NCI-H2107 (cell line): ENCODE measurements around the gene PANK4.

Experiments used
- DNase-seq: peaks from one replicate; lab custom pipeline; 2025; lab: John Stamatoyannopoulos, UW

Gene PANK4

DNA sequence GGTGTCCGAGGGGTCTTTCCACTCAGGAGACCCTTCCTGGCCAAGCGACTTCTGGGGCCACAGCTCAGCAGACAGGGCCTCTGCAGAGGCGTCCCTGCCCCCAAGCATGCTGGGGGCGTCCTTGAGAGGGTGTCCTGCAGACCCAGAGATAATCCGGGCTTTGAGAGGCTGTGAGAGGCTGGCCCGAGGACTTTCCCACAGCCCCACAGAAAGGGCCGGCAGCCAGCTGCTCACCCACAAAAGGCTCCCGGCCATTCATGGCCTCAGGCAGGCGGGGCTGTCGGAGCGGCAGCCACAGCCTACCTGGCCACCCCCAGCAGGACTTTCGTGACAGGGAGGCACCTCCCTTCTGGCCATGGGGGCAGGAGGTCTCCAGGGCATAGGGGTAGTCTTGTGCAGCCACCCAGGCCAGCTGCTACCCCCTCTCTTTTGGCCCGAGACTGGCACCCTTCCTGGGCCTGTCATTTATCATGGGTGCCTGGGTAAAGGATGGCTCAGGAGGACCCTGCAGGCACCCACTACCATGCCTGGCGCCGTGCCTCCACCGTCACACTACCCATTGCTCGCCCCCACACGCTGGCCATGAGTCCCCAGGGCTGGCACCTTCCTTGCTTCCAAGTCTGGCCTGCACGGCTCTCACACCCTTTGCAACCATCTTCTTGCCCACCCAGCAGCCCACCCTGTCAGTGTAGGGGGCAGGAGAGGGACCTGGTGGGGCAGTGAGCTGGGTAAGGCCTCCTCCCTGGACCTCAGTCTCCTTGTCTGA, 18.7 kb upstream of the PANK4 start:
- no peak for DNase-seq

DNA sequence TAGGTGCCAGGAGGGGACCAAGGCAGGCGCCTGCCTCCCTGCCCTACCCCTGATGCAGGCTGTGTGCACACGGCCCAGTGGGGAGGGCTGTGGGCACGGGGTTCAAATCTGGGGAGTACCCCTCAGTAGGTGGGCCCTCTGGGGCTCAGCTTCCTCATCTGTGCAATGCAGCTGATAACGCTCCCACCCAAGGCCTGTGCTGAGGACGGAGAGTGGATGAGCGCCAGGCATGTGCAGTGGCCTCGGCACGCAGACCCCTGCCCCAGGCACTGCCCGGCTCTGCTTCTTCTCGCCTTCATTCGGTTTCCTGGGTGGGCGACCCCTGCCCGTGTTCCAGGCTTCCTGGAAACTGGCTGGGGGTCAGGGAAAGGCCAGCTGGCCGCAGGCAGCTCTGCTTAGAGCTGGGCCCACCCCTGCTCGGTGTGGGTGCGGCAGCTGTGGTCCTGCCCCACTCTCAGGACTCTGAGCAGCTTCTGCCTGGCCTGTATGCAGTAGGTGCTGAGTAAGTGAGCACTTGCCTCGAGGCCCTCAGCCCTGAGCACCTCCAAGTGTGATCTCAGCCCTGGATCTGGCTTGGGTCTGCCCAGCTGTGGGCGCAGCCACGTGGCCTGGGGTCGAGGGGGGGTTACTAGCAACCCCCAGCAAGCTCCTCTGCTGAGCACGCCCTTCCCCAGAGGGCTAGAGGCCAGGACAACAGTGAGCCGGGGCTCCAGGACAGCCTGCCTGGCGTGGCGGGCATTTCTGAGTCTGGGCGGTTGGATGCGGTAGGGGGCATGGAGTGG, 17.9 kb upstream of the PANK4 start:
- no peak for DNase-seq

GRCh38 chr1:2543543-2544092, 17.2 kb upstream of the PANK4 start:
- no peak for DNase-seq

GRCh38 chr1:2542246-2542915, 16.0 kb upstream of the PANK4 start:
- DNase-seq: no peak

GRCh38 chr1:2541619-2542245, 15.3 kb upstream of the PANK4 start:
- DNase-seq: no peak

DNA sequence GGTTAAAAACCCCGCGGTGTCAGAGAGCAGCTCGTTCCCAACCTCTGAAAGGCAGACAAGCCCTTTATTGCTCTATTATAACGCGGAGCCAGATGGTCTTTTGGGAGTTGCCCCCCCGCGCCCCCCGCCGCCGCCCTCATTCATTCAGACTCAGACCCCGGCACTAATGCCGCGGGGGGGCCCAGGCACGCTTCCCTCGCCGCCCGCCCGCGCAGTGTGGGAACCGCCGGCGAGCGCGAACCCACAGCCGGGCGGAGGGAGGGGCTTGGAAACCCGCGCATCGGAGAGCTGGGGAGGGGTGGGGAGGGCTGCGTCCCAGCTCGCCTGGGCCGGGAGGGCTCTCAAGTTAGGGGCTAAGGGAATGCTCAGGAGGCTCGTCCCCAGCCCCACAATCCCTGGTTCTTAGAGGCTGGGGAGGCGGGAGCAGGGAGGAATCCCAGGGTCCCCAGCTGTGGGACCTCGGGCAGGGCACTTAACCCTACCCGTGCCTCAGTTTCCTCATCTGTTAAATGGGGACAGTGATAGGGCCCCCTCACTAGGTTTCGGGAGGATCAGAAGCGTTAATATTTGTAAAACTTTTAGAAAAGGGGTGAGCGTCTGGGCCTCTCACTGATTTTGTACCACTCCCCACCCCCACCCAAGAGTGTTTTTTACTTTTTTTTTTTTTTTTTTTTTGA, 14.6 kb upstream of the PANK4 start:
- no peak for DNase-seq

DNA sequence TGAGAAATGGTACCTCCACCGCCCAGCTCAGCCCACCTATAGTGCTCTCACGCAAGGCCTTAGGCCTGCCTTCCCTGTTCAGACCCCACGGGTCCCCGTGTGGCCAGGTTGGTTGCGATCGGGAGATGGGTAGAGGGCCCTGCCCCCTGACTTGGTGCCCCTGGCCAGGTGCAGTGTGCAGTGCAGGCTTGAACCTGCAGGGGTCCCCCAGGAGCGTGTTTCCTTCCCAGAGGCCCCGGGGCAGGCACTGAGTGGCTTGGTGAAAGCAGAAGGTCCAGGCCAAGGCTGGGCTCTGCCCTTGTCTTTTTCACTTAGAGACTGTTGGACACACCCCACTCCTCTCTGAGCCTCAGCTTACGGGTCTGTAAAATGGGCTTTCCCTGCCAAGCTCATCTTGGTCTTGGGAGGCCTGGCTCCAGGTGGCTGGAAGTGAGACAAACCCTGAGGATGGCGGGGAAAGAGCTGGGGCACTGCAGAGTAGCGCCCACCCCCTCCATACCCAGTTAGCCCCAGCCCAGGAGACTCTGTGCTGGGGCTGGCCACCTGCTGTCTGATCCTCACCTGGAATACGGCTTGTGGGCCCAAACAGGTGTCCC, 13.0 kb upstream of the PANK4 start:
- DNase-seq: no peak

DNA sequence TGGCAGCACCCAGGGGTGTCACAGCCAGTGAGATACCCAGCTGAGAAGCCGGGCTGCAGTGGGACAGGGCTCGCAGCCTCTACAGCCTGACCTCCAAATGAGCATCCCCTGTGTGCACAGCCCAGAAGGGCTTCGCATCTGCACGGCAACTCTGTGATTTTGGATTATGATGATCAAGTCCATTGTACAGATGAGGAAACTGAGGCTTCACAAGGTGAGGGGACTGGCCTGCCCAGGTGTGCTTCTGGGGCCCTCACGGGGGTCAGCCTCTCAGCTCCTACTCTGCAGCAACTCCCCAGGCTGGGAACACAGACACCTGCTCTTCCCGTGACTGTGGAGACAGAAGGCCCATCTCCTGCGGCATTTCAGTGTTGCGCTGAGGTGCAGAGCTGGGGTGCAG, 12.5 kb upstream of the PANK4 start:
- no peak for DNase-seq

DNA sequence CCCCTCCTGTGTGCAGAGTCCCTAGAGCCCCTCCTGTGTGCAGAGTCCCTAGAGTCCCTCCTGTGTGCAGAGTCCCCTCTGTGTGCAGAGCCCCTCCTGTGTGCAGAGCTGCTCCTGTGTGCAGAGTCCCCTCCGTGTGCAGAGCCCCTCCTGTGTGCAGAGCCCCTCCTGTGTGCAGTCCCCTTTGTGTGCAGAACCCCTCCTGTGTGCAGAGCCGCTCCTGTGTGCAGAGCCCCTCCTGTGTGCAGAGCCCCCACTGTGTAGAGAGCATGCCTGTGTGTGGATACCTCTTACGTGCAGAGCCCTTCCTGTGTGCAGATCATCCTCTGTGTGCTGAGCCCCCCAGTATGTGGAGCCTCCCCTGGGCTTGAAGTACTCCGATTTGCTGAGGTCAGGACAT, 12.0 kb upstream of the PANK4 start:
- DNase-seq: no peak

DNA sequence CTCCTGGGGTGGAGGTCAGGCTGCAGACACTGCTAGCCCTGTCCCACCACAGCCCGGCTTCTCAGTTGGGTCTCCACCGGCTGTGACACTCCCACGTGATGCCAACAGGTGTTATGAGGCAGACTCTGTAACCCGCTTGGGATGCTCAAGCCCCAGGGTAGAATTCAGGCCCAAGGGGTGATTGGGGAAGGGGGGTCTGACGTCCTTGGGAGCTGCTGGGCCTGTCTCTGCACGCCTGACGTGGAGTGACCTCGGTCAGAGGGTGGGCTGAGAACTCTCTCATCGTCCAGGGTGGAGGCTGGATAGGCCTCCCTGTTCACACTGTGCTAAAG, 11.4 kb upstream of the PANK4 start:
- DNase-seq: no peak

- DNase-seq: no peak
Measured at GRCh38 chr1:2535981-2536380, 9.6 kb upstream of the PANK4 start.

- DNase-seq: no peak
Measured at GRCh38 chr1:2535455-2535854, 9.1 kb upstream of the PANK4 start.

GRCh38 chr1:2534687-2535441, 8.5 kb upstream of the PANK4 start:
- DNase-seq: no peak

GRCh38 chr1:2534315-2534686, 7.9 kb upstream of the PANK4 start:
- no peak for DNase-seq

- DNase-seq: no peak
Measured at GRCh38 chr1:2533365-2533764, 7.0 kb upstream of the PANK4 start.

- DNase-seq: no peak
Measured at GRCh38 chr1:2532485-2533160, 6.2 kb upstream of the PANK4 start.

- no peak for DNase-seq
Measured at GRCh38 chr1:2530513-2531361, 4.3 kb upstream of the PANK4 start.

GRCh38 chr1:2529784-2530512, 3.6 kb upstream of the PANK4 start, which contains the start of gene HES5:
Gene HES5 (minus strand): TSS chr1:2530263. CDS start chr1:2530164, 99 bp downstream.
- DNase-seq: no peak
